ENCODE measurements around the gene MACROD2. TPM values are rescaled to one million over a fixed set of nuclear protein-coding genes. Genes with fewer than 3 reads are reported as not detected.

MACROD2 gene
- total RNA-seq, 1 experiment from 2014 or later: 1.6 TPM

DNA sequence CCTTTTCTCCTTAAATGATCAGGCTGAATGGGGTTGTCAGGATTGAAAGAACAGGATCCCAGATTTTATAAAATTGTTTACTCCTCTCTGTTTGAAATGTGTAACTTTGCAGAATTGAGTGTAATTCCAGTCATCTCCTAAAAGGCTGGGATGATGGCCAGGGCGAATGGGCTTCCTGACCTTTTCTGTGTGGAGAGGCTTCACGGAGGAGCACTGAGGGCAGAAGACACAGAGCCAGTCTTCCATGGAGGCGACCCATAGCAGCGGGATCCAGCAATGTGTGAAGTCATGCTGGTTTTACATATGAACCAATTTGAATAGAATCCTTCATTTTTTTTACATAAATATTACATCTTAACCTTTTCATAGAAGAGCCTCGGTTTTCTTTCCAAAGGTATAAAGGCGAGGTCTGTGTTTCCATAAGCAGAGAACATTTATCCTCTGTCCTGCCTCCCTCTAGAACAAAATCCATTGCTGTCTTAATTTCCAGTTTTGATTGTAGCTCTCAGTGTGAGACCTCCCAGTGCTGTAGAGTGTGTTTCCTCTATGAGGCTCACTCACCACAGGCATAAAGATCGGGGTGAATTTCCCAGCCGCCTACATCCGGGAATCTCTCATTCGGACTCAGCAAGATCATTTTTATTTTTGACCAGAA is 711.8 kb downstream of the MACROD2 start:
- H3K79me1 ChIP-seq (ENCODE audit: insufficient read depth, low read depth, low read length, poor library complexity, severe bottlenecking): no peaks in the 10 kb centered on the region

More for the DNA sequence above, 711.8 kb downstream of the MACROD2 start:
- H2BK15ac ChIP-seq (ENCODE audit: low read depth, low read length): no peak overlapping the region
- no peak overlapping the region for H4K8ac ChIP-seq (replicated peaks; ENCODE audit: insufficient read length, low read depth, low read length)
- H4K20me1 ChIP-seq (ENCODE audit: control insufficient read depth, insufficient read depth, insufficient read length): no peaks in the 10 kb centered on the region
- H2BK120ac ChIP-seq (ENCODE audit: low read depth, low read length, poor library complexity, severe bottlenecking): no peak overlapping the region
- H3K9me3 Mint-ChIP-seq: no peaks in the 10 kb centered on the region
- no peak overlapping the region for H4K91ac ChIP-seq (ENCODE audit: insufficient read length, low read depth, low read length)
- no peak overlapping the region for H3T11ph ChIP-seq (ENCODE audit: low read length)
- no peak overlapping the region for H2BK12ac ChIP-seq (ENCODE audit: insufficient read length, low read depth, low read length)
- no peak overlapping the region for H3K56ac ChIP-seq (ENCODE audit: insufficient read length, low read depth, low read length)
- WGBS (ENCODE audit: extremely low coverage, insufficient read length, low lambda C conversion rate): no CpG with 5 or more reads among the region's 10 CpGs
- H3K4ac ChIP-seq (ENCODE audit: low read depth, low read length): no peak overlapping the region
- H3K4me2 ChIP-seq (ENCODE audit: insufficient read depth, insufficient read length, low read length): no peak overlapping the region
- H2AK5ac ChIP-seq (ENCODE audit: insufficient read length, low read length): no peak overlapping the region
- H3K27ac Mint-ChIP-seq: peak overlapping the region; percentile 43 to 77 (median 54); a peak in 4 of 7 replicates
- H2BK5ac ChIP-seq (ENCODE audit: insufficient read length, low read length): no peak overlapping the region
- no peak overlapping the region for H3K4me3 Mint-ChIP-seq
- H3K27me3 Mint-ChIP-seq (ENCODE audit: low read depth): no peaks in the 10 kb centered on the region
- H3K4me1 Mint-ChIP-seq: peaks cover 33 to 36% of the 10 kb centered on the region in 2 experiments
- no peaks in the 10 kb centered on the region for H3K9me3 ChIP-seq (ENCODE audit: control insufficient read depth, low read depth, low read length)
- no peak overlapping the region for H3K9ac ChIP-seq (ENCODE audit: extremely low read depth, insufficient read length, low read length)
- TF ChIP-seq, protein P1, sequence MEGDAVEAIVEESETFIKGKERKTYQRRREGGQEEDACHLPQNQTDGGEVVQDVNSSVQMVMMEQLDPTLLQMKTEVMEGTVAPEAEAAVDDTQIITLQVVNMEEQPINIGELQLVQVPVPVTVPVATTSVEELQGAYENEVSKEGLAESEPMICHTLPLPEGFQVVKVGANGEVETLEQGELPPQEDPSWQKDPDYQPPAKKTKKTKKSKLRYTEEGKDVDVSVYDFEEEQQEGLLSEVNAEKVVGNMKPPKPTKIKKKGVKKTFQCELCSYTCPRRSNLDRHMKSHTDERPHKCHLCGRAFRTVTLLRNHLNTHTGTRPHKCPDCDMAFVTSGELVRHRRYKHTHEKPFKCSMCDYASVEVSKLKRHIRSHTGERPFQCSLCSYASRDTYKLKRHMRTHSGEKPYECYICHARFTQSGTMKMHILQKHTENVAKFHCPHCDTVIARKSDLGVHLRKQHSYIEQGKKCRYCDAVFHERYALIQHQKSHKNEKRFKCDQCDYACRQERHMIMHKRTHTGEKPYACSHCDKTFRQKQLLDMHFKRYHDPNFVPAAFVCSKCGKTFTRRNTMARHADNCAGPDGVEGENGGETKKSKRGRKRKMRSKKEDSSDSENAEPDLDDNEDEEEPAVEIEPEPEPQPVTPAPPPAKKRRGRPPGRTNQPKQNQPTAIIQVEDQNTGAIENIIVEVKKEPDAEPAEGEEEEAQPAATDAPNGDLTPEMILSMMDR (conservative IDR thresholded peaks at IDR 0.05): no peak
- no peak overlapping the region for H3K14ac ChIP-seq (ENCODE audit: insufficient read depth, low read length)
- H3K36me3 Mint-ChIP-seq (ENCODE audit: insufficient read depth in 1 of 3, low read depth in 3 of 3): no peaks in the 10 kb centered on the region
- no peak overlapping the region for H3K27ac ChIP-seq (ENCODE audit: insufficient read length, low read depth, low read length)
- H4K5ac ChIP-seq (ENCODE audit: insufficient read length, low read depth, low read length): no peak overlapping the region
- H3K23ac ChIP-seq (ENCODE audit: insufficient read length, low read depth, low read length): no peak overlapping the region
- DNase-seq: no peak
- no peaks in the 10 kb centered on the region for H3K79me2 ChIP-seq (ENCODE audit: insufficient read depth, low read length)
- H3K4me1 ChIP-seq (ENCODE audit: insufficient read depth, low read length): no peaks in the 10 kb centered on the region; the same call in 1 of the 2 replicates
- H3K23me2 ChIP-seq (ENCODE audit: insufficient read length, low read depth, low read length, poor library complexity, severe bottlenecking): no peaks in the 10 kb centered on the region
- no peak overlapping the region for H2AFZ ChIP-seq (ENCODE audit: low read length)
- no peak overlapping the region for H2BK20ac ChIP-seq (ENCODE audit: low read depth, low read length, poor library complexity, severe bottlenecking)
- no peaks in the 10 kb centered on the region for H3K27me3 ChIP-seq (ENCODE audit: insufficient read depth, low read length)
- no peak overlapping the region for H3K18ac ChIP-seq (ENCODE audit: insufficient read length, low read depth, low read length)

Measured in H9 (cell line).